ENCODE measurements around the gene PATJ.

PATJ gene

GRCh38 chr1:62038594-62039284, 296.5 kb downstream of the PATJ start:
- TF ChIP-seq SIN3A (IDR thresholded peaks at IDR 0.05; ENCODE audit: borderline replicate concordance, insufficient read depth, low read length): no peak
- no peak for TF ChIP-seq REST (IDR thresholded peaks at IDR 0.05; ENCODE audit: insufficient read depth in 1 of 2, low read depth in 2 of 2, low read length in 2 of 2)
- TF ChIP-seq POLR2AphosphoS5 (IDR thresholded peaks at IDR 0.05; ENCODE audit: low read depth, low read length): no peak
- TF ChIP-seq TAF1 (IDR thresholded peaks at IDR 0.05; ENCODE audit: borderline replicate concordance, insufficient read depth, low read length): no peak
- TF ChIP-seq FOXP2 (optimal IDR thresholded peaks at IDR 0.05; ENCODE audit: borderline replicate concordance, extremely low read depth, extremely low read length, insufficient read depth): no peak

- no peak for TF ChIP-seq POLR2AphosphoS5 (IDR thresholded peaks at IDR 0.05; ENCODE audit: low read depth, low read length)
- no peak for TF ChIP-seq REST (IDR thresholded peaks at IDR 0.05; ENCODE audit: insufficient read depth in 1 of 2, low read depth in 2 of 2, low read length in 2 of 2)
- no peak for TF ChIP-seq SIN3A (IDR thresholded peaks at IDR 0.05; ENCODE audit: borderline replicate concordance, insufficient read depth, low read length)
- TF ChIP-seq FOXP2 (optimal IDR thresholded peaks at IDR 0.05; ENCODE audit: borderline replicate concordance, extremely low read depth, extremely low read length, insufficient read depth): no peak
- TF ChIP-seq TAF1 (IDR thresholded peaks at IDR 0.05; ENCODE audit: borderline replicate concordance, insufficient read depth, low read length): no peak
These were observed 298.2 kb downstream of the PATJ start for GRCh38 chr1:62040450-62040849.

DNA sequence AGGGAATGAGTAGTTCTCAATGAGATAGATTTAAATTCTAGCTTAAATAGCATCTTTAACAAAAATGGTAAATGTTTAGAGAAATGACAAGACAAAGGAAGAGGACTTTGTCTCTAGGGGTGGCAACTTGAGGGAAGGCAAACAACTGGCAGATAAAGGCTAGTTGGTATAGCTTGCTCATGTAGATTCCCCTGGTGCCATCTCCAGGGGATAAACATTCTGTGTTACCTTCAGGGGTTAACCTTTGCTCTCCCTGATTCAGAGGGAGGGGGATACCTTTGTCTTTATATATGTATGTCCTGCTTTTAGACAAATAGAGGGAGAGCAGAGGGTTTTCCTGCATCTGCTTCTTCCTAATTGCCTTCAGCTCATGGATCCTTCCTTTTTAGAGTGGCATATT, 298.7 kb downstream of the PATJ start:
- TF ChIP-seq TAF1 (IDR thresholded peaks at IDR 0.05; ENCODE audit: borderline replicate concordance, insufficient read depth, low read length): no peak
- TF ChIP-seq POLR2AphosphoS5 (IDR thresholded peaks at IDR 0.05; ENCODE audit: low read depth, low read length): no peak
- no peak for TF ChIP-seq SIN3A (IDR thresholded peaks at IDR 0.05; ENCODE audit: borderline replicate concordance, insufficient read depth, low read length)
- TF ChIP-seq FOXP2 (optimal IDR thresholded peaks at IDR 0.05; ENCODE audit: borderline replicate concordance, extremely low read depth, extremely low read length, insufficient read depth): no peak
- TF ChIP-seq REST (IDR thresholded peaks at IDR 0.05; ENCODE audit: insufficient read depth in 1 of 2, low read depth in 2 of 2, low read length in 2 of 2): no peak

DNA sequence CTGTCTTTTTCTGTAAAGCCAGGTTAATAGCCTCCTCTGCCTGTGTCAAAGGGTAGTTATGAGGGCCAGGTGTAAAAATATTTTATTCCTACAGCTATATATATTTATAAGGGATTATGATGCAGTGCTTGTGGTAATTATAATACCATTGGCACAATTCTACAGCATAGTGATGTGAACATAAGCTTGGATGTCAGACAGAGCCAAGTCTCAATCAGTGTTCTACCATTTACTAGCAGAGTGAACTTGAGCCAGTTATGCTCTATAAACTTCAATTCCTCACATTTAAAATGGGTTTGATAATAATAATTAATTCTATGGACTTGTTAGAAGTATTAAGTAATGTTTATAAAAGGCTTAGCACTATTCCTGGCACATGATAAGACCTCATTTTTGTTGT, 300.9 kb downstream of the PATJ start:
- TF ChIP-seq FOXP2 (optimal IDR thresholded peaks at IDR 0.05; ENCODE audit: borderline replicate concordance, extremely low read depth, extremely low read length, insufficient read depth) (no peak), REST (IDR thresholded peaks at IDR 0.05; ENCODE audit: insufficient read depth in 1 of 2, low read depth in 2 of 2, low read length in 2 of 2) (no peak), POLR2AphosphoS5 (IDR thresholded peaks at IDR 0.05; ENCODE audit: low read depth, low read length) (no peak), TAF1 (IDR thresholded peaks at IDR 0.05; ENCODE audit: borderline replicate concordance, insufficient read depth, low read length) (no peak), SIN3A (IDR thresholded peaks at IDR 0.05; ENCODE audit: borderline replicate concordance, insufficient read depth, low read length) (no peak)
